Osteoblast (primary cell): Measurements from ENCODE around the gene PPM1E. TPM values are rescaled to one million over a fixed set of nuclear protein-coding genes. Genes with fewer than 3 reads are reported as not detected.

Experiments used
- DNase-seq: peaks from one replicate; pipeline ENCODE4 v3.0.0; 2011; ENCODE audit warnings: low spot score, mixed read lengths; ENCODE audit not compliant: insufficient read length; ENCODE audit errors: missing footprints
- H2AFZ ChIP-seq: 2 replicates; pipeline ENCODE4 v1.6.0; 2011; ENCODE audit warnings: mild to moderate bottlenecking, low read length
- H3K27ac ChIP-seq: 2 replicates; pipeline ENCODE4 v1.5.1; 2011; ENCODE audit warnings: mild to moderate bottlenecking, low read depth, low read length, moderate library complexity
- H3K27me3 ChIP-seq: 2 replicates; pipeline ENCODE4 v1.6.0; 2012; ENCODE audit warnings: mild to moderate bottlenecking, control low read depth, inconsistent platforms, low read length, moderate library complexity; ENCODE audit not compliant: insufficient read depth
- H3K36me3 ChIP-seq: 2 replicates; pipeline ENCODE4 v1.5.1; 2011; ENCODE audit warnings: mild to moderate bottlenecking, low read length, control low read depth, moderate library complexity; ENCODE audit not compliant: insufficient read depth
- H3K4me1 ChIP-seq: 2 replicates; pipeline ENCODE4 v1.5.1; 2011; ENCODE audit warnings: mild to moderate bottlenecking, low read length, control low read depth, moderate library complexity; ENCODE audit not compliant: insufficient read depth
- H3K4me2 ChIP-seq: 2 replicates; pipeline ENCODE4 v1.6.0; 2011; ENCODE audit warnings: mild to moderate bottlenecking, low read length; ENCODE audit not compliant: insufficient read depth
- H3K4me3 ChIP-seq: fragments of 200-600 bp; sonication (generic); 3 replicates; pipeline ENCODE4 v1.5.1; 2012; ENCODE audit warnings: mild to moderate bottlenecking, low read length, inconsistent platforms; ENCODE audit not compliant: insufficient read depth
- H3K79me2 ChIP-seq: 2 replicates; pipeline ENCODE4 v1.6.0; 2012; ENCODE audit warnings: mild to moderate bottlenecking, low read length, control low read depth, inconsistent platforms; ENCODE audit not compliant: insufficient read depth
- H3K9me3 ChIP-seq: 2 replicates; pipeline ENCODE4 v1.5.1; 2011; ENCODE audit warnings: low read depth, low read length, control low read depth
- H4K20me1 ChIP-seq: 2 replicates; pipeline ENCODE4 v1.6.0; 2012; ENCODE audit warnings: mild to moderate bottlenecking, low read length, control low read depth; ENCODE audit not compliant: insufficient read depth
- total RNA-seq: library from RNA; depleted of rRNA; stranded (reverse); fragments of >200 nt; gene quantifications from 2 replicates; pipeline ENCODE4 v1.2.3, GENCODE V29; 2012
- TF ChIP-seq, protein P1 (sequence below): IDR thresholded peaks from 2 replicates; pipeline ENCODE4 v1.5.1; 2011; ENCODE audit warnings: mild to moderate bottlenecking, low read depth, low read length, moderate library complexity; ENCODE audit errors: extremely low read depth

The PPM1E gene
- total RNA-seq, 1 donor = under 0.01 TPM

DNA sequence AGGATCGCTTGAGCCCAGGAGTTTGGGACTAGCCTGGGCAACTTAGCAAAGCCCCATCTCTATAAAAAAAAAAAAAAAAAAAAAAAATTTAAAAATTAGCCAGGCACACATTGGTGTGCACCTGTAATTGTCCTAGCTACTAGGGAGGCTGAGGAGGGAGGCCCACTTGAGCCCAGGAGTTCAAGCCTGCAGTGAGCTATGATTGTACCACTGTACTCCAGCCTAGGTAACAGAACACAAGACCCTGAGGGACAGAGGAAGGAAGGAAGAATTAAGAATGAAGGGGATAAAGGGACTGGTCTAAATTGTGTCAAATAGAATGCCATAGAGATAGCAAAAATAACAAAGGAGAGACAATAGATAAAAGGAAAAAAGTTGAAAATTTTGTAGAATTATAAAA is 248.2 kb downstream of the PPM1E start:
- TF ChIP-seq, protein P1, sequence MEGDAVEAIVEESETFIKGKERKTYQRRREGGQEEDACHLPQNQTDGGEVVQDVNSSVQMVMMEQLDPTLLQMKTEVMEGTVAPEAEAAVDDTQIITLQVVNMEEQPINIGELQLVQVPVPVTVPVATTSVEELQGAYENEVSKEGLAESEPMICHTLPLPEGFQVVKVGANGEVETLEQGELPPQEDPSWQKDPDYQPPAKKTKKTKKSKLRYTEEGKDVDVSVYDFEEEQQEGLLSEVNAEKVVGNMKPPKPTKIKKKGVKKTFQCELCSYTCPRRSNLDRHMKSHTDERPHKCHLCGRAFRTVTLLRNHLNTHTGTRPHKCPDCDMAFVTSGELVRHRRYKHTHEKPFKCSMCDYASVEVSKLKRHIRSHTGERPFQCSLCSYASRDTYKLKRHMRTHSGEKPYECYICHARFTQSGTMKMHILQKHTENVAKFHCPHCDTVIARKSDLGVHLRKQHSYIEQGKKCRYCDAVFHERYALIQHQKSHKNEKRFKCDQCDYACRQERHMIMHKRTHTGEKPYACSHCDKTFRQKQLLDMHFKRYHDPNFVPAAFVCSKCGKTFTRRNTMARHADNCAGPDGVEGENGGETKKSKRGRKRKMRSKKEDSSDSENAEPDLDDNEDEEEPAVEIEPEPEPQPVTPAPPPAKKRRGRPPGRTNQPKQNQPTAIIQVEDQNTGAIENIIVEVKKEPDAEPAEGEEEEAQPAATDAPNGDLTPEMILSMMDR = no peak
- H3K27ac ChIP-seq = no peak overlapping the region

DNA sequence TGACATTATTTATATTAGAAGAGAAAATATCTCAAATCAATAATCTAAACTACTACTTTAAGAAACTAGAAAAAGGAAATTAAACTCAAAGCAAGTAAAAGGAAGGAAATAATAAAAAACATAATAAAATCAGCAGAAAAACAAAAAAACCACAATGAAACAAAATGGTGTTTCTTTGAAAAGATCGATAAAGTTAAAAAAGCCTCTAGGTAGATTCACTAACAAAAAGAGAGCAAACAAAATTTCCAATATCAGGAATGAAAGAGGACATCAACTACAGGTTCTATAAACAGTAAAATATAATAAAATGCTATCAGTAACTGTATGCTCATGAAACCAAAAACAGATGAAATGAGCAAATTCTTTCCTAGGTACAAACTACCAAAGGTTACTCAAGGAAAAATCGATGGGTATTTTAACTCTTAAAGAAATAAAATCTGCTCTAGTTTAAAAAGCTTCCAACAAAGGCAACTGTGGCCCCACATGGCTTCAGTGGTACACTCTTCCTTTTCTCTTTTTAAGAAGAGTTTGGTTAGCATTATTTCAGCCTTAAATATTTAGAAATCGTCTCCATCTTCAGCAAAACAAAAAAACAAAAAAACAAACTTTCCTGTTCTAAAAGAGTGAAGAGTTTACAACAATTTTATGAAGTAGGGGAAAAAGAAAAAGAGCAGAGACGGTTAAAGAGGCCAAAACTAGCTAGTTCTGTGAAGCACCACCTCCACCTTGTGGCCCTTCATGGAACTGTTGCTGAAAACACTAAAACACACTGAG is 248.9 kb downstream of the PPM1E start:
- Histone ChIP-seq H3K4me3 (no peak overlapping the region), H3K36me3 (peaks cover 5% of the 10 kb centered on the region), H4K20me1 (peaks cover 2% of the 10 kb centered on the region), H3K27ac (no peak overlapping the region), H3K27me3 (no peaks in the 10 kb centered on the region), H3K79me2 (no peaks in the 10 kb centered on the region), H3K4me1 (peaks cover 16% of the 10 kb centered on the region), H3K4me2 (no peak overlapping the region), H3K9me3 (no peaks in the 10 kb centered on the region), H2AFZ (no peak overlapping the region)
- TF ChIP-seq, protein P1 = peak; percentile 94
- peak; percentile 49 for DNase-seq

More for the DNA sequence above, 248.2 kb downstream of the PPM1E start:
- Histone ChIP-seq H4K20me1 (peaks cover 2% of the 10 kb centered on the region), H3K9me3 (no peaks in the 10 kb centered on the region), H3K4me3 (no peak overlapping the region), H3K27me3 (no peaks in the 10 kb centered on the region), H3K36me3 (peaks cover 10% of the 10 kb centered on the region), H3K4me2 (no peak overlapping the region), H3K4me1 (peaks cover 16% of the 10 kb centered on the region), H3K79me2 (no peaks in the 10 kb centered on the region), H2AFZ (no peak overlapping the region)
- no peak for DNase-seq

DNA sequence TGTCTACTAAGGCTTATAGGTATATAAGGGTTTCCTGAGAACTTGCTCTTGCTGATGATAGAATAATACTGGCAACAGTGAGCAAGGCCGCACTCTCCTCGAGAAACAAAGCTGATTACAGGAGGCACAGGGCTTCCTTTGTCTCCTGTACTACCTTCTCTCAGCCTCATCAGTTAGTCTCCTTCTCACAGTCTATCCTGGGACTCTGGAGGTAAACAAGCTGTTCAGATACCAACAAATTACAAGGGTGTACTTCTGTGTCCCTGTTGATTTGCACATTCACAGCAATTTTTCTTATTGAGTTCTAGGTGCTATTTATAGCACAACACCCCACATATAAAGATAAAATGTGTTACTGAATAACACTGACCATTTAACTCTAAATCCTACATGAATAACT is 252.3 kb downstream of the PPM1E start:
- Histone ChIP-seq H3K79me2 (no peaks in the 10 kb centered on the region), H3K27ac (no peak overlapping the region), H2AFZ (no peak overlapping the region), H3K27me3 (no peaks in the 10 kb centered on the region), H3K4me1 (peaks cover 3% of the 10 kb centered on the region), H3K4me3 (no peak overlapping the region), H3K4me2 (no peak overlapping the region), H3K9me3 (no peaks in the 10 kb centered on the region), H4K20me1 (peaks cover 2% of the 10 kb centered on the region), H3K36me3 (peaks cover 10% of the 10 kb centered on the region)
- no peak for DNase-seq
- TF ChIP-seq, protein P1 = no peak

DNA sequence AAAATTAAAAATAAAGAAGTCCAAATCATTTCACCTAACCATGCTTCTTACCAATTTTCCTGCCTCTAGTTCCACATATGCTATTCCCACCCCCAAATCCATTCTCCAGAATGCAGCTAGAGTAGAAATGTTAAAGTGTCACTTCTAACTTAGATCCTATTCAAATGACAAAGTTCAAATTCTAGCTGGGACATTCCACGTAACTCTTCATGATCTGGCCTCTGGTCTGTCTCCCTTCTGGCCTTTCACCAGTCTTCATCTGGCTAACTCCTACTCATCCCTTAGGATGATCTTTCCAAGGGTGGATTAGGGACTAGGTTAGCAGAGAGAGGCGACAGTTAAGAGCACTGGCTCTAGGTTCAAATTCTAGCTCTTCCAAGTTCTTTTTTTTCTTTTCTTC is 253.1 kb downstream of the PPM1E start:
- Histone ChIP-seq H3K36me3 (peaks cover 10% of the 10 kb centered on the region), H2AFZ (no peak overlapping the region), H3K9me3 (no peaks in the 10 kb centered on the region), H3K79me2 (no peaks in the 10 kb centered on the region), H4K20me1 (peaks cover 2% of the 10 kb centered on the region), H3K4me2 (no peak overlapping the region), H3K4me1 (no peaks in the 10 kb centered on the region), H3K27me3 (no peaks in the 10 kb centered on the region), H3K4me3 (no peak overlapping the region), H3K27ac (no peak overlapping the region)
- no peak for DNase-seq
- TF ChIP-seq, protein P1 = no peak
